Panc1 (cell line): ENCODE results near the gene WASF2. TPM values are rescaled to one million over a fixed set of nuclear protein-coding genes. Genes with fewer than 3 reads are reported as not detected.

ENCODE experiments used
- ATAC-seq: fragments of 200-7000 bp; cut with Tn5 transposase; 2 replicates; pipeline ENCODE4 v1.9.1; 2020; ENCODE audit warnings: mild to moderate bottlenecking, moderate library complexity
- BruUV-seq: library from RNA; stranded (reverse); fragments of 400-500 nt; replicated peaks from 2 replicates; lab custom pipeline; 2021; lab: Mats Ljungman, UMichigan
- CTCF ChIA-PET: fragments of 300-600 bp; sonication (Branson Sonifier 250); formaldehyde crosslinking; loops from one replicate; lab custom pipeline; 2022; ENCODE audit warnings: antibody characterized with exemption; lab: Charles Lee
- POLR2A ChIA-PET: fragments of 300-600 bp; sonication (Branson Sonifier 250); formaldehyde crosslinking; loops from one replicate; lab custom pipeline; 2022; ENCODE audit warnings: antibody characterized with exemption; lab: Charles Lee
- DNase-seq: peaks from one replicate; pipeline ENCODE4 v3.0.0-alpha.2; 2010; ENCODE audit warnings: low read depth, low spot score
- H3K27ac ChIP-seq: 2 replicates; pipeline ENCODE4 v1.5.1; 2011; ENCODE audit warnings: mild to moderate bottlenecking, low read length, inconsistent platforms
- H3K27me3 ChIP-seq: fragments of 200-500 bp; sonication (Bioruptor generic); 2 replicates; pipeline ENCODE4 v1.6.0; 2014; ENCODE audit warnings: low read length, inconsistent platforms; ENCODE audit not compliant: control insufficient read depth, insufficient read depth
- H3K36me3 ChIP-seq: fragments of 200-500 bp; sonication (Bioruptor generic); 2 replicates; pipeline ENCODE4 v1.5.1; 2014; ENCODE audit warnings: inconsistent platforms, mild to moderate bottlenecking, low read length, moderate library complexity; ENCODE audit not compliant: control insufficient read depth, insufficient read depth
- H3K4me1 ChIP-seq: 2 replicates; pipeline ENCODE4 v1.5.1; 2011; ENCODE audit warnings: inconsistent platforms, mild to moderate bottlenecking, low read length, moderate library complexity; ENCODE audit not compliant: control insufficient read depth, insufficient read depth
- H3K4me3 ChIP-seq, 2 experiments: 2 replicates each; pipeline ENCODE4 v1.5.1; 2011 to 2012; ENCODE audit warnings: low read depth in 2 of 2, low read length in 2 of 2, mild to moderate bottlenecking in 2 of 2, inconsistent platforms in 1 of 2, moderate library complexity in 1 of 2
- H3K9me3 ChIP-seq: fragments of 200-500 bp; sonication (Bioruptor generic); 2 replicates; pipeline ENCODE4 v1.5.1; 2014; ENCODE audit warnings: low read depth, mild to moderate bottlenecking, inconsistent platforms, low read length, moderate library complexity; ENCODE audit not compliant: control insufficient read depth, insufficient read depth
- CTCF ChIP-seq: fragments of 450-650 bp; IDR thresholded peaks from 2 replicates; pipeline ENCODE4 v1.5.1; 2017; ENCODE audit warnings: mild to moderate bottlenecking
- POLR2AphosphoS5 ChIP-seq: IDR thresholded peaks from 2 replicates; pipeline ENCODE4 v1.6.1; 2012; ENCODE audit warnings: mild to moderate bottlenecking, low read depth, low read length, moderate library complexity
- REST ChIP-seq, 2 experiments: IDR thresholded peaks; 2 replicates each; pipeline ENCODE4 v1.6.1; 2011 to 2012; ENCODE audit warnings: low read depth in 2 of 2, control low read depth in 1 of 2, low read length in 1 of 2, mild to moderate bottlenecking in 1 of 2, moderate library complexity in 1 of 2; ENCODE audit not compliant: insufficient read depth in 1 of 2
- SIN3A ChIP-seq: IDR thresholded peaks from 2 replicates; pipeline ENCODE4 v1.6.1; 2012; ENCODE audit warnings: low read depth, mild to moderate bottlenecking, low read length, moderate library complexity, borderline replicate concordance; ENCODE audit not compliant: insufficient read depth
- TCF7L2 ChIP-seq: IDR thresholded peaks from 2 replicates; pipeline ENCODE4 v1.6.1; 2011; ENCODE audit warnings: mild to moderate bottlenecking, low read depth, low read length, inconsistent platforms
- in situ Hi-C: cut with HindIII; loops from 2 replicates; pipeline ENCODE4 v1.10.0; 2016; ENCODE audit warnings: low sequenced_read_pairs, low pct_unique_long_range_greater_than_20kb
- intact Hi-C: fragments of 100-400 bp; cut with micrococcal nuclease; formaldehyde crosslinking; loops from one replicate; pipeline ENCODE4 v1.10.0; 2022; ENCODE audit not compliant: unreplicated experiment
- total RNA-seq: library from RNA; stranded (reverse); gene quantifications from one replicate; pipeline ENCODE4 v1.2.1, GENCODE V29; 2021; ENCODE audit not compliant: unreplicated experiment

Gene WASF2
- total RNA-seq, 1 experiment from 2014 or later, result 121 TPM

GRCh38 chr1:27517301-27517700 is 27.3 kb upstream of the WASF2 start:
- intact Hi-C loops (no loop called here), in situ Hi-C loops (no loop called here)
- Histone ChIP-seq H3K4me1 (peaks cover 8% of the 10 kb centered on the region; the same call in 1 of the 2 replicates), H3K36me3 (no peaks in the 10 kb centered on the region), H3K9me3 (no peaks in the 10 kb centered on the region), H3K4me3 (no peak overlapping the region), H3K27me3 (no peaks in the 10 kb centered on the region), H3K27ac (no peak overlapping the region)
- CTCF ChIA-PET, result no interaction called here
- ATAC-seq (no peak), DNase-seq (no peak)
- no peak for TF ChIP-seq CTCF
- no peak for TF ChIP-seq POLR2AphosphoS5
- no peak for TF ChIP-seq TCF7L2
- TF ChIP-seq REST (IDR thresholded peaks at IDR 0.05; ENCODE audit: insufficient read depth in 1 of 2, low read depth in 2 of 2, low read length in 1 of 2), result no peak
- no peak for TF ChIP-seq SIN3A
- POLR2A ChIA-PET, result no interaction called here
- BruUV-seq, result no TSS peak

GRCh38 chr1:27515626-27516025 is 25.7 kb upstream of the WASF2 start:
- Histone ChIP-seq H3K4me1 (peaks cover 5% of the 10 kb centered on the region; the same call in 1 of the 2 replicates), H3K9me3 (no peaks in the 10 kb centered on the region), H3K36me3 (no peaks in the 10 kb centered on the region), H3K27ac (no peak overlapping the region), H3K4me3 (no peak overlapping the region), H3K27me3 (no peaks in the 10 kb centered on the region)
- no TSS peak for BruUV-seq
- intact Hi-C loops (no loop called here), in situ Hi-C loops (no loop called here)
- CTCF ChIA-PET, result no interaction called here
- ATAC-seq, result no peak
- POLR2A ChIA-PET, result interaction anchor here (0.6 to 0.7 kb wide), 2 partner anchors 12 to 723 kb away, joined by 3 to 11 read pairs; no protein-coding TSS in a partner anchor
- TF ChIP-seq REST (IDR thresholded peaks at IDR 0.05; ENCODE audit: insufficient read depth in 1 of 2, low read depth in 2 of 2, low read length in 1 of 2) (no peak), TCF7L2 (no peak), SIN3A (no peak), POLR2AphosphoS5 (no peak), CTCF (no peak)
- no peak for DNase-seq
